HG02884 (cell line): ENCODE data around the gene FAM222B.
"Not testable (repeated sequence)": the region's sequence is repeated elsewhere in the genome, so short reads cannot be mapped to it uniquely, and the experiment has no call there.

Source experiments
- ATAC-seq: cut with Tn5 transposase; IDR thresholded peaks from one replicate; pipeline ENCODE4 v1.9.1; 2021; ENCODE audit warnings: mild to moderate bottlenecking, moderate library complexity; ENCODE audit not compliant: unreplicated experiment

Gene FAM222B

GRCh38 chr17:28734712-28735241 is 107.8 kb downstream of the FAM222B start:
- no peak for ATAC-seq

- no peak for ATAC-seq
Measured at GRCh38 chr17:28733346-28733745, 109.2 kb downstream of the FAM222B start.

GRCh38 chr17:28729950-28730330 is 112.7 kb downstream of the FAM222B start:
- no peak for ATAC-seq

GRCh38 chr17:28728364-28729200 is 114.0 kb downstream of the FAM222B start, which contains the start of gene NEK8:
Gene NEK8 (plus strand): TSS chr17:28728788. CDS start chr17:28728814, 26 bp downstream.
- peak; percentile 31 for ATAC-seq

- ATAC-seq, result peak; percentile 29
Measured at GRCh38 chr17:28726627-28727491, 115.7 kb downstream of the FAM222B start.

- no peak for ATAC-seq
Measured at GRCh38 chr17:28726226-28726626, 116.4 kb downstream of the FAM222B start, which contains the start of gene TLCD1. Gene TLCD1 (minus strand): TSS chr17:28726233. CDS start chr17:28726097, 136 bp downstream.

GRCh38 chr17:28725660-28726225 is 116.8 kb downstream of the FAM222B start:
- ATAC-seq, result no peak

- ATAC-seq, result no peak
Measured at GRCh38 chr17:28725166-28725659, 117.4 kb downstream of the FAM222B start.

GRCh38 chr17:28724500-28725165 is 118.0 kb downstream of the FAM222B start:
- no peak for ATAC-seq

GRCh38 chr17:28723836-28724499 is 118.6 kb downstream of the FAM222B start:
- not testable (repeated sequence) for ATAC-seq

GRCh38 chr17:28723159-28723835 is 119.3 kb downstream of the FAM222B start:
- ATAC-seq, result no peak

GRCh38 chr17:28722417-28723158 is 120.0 kb downstream of the FAM222B start:
- no peak for ATAC-seq

- ATAC-seq, result not testable (repeated sequence)
Measured at GRCh38 chr17:28720997-28721329, 121.6 kb downstream of the FAM222B start.

GRCh38 chr17:28720247-28720996 is 122.2 kb downstream of the FAM222B start:
- ATAC-seq, result no peak

GRCh38 chr17:28719021-28719433 is 123.6 kb downstream of the FAM222B start:
- ATAC-seq, result peak; percentile 14

GRCh38 chr17:28718333-28719020 is 124.1 kb downstream of the FAM222B start:
- ATAC-seq, result no peak
